ENCODE data around the gene CSGALNACT2.

GRCh38 chr10:43199684-43200537, 61.7 kb downstream of the CSGALNACT2 start:
- no peak for TF ChIP-seq POLR2AphosphoS5 (IDR thresholded peaks at IDR 0.05)
- TF ChIP-seq EP300 (IDR thresholded peaks at IDR 0.05), result no peak
- no peak for TF ChIP-seq CTCF (IDR thresholded peaks at IDR 0.05)
- no peak for TF ChIP-seq POLR2A (IDR thresholded peaks at IDR 0.05)
